HepG2 (cell line): ENCODE data around the gene NOP9. TPM values are rescaled to one million over a fixed set of nuclear protein-coding genes. Genes with fewer than 3 reads are reported as not detected.

Experiments
- AGO2 ChIP-seq: fragments of 200-400 bp; formaldehyde crosslinking; optimal IDR thresholded peaks from 2 replicates; pipeline ENCODE3; 2017; ENCODE audit warnings: mild to moderate bottlenecking, low read depth, low read length, moderate library complexity
- ATM ChIP-seq: fragments of 450-650 bp; IDR thresholded peaks from 2 replicates; pipeline ENCODE4 v1.7.1; 2017; ENCODE audit warnings: mild to moderate bottlenecking, borderline replicate concordance
- CBX2 ChIP-seq, 2 experiments: fragments of 200-600 bp in 1 of 2; sonication (generic); formaldehyde crosslinking in 1 of 2; IDR thresholded peaks; 2 replicates each; pipeline versions ENCODE4 v1.7.0 to v1.8.1; 2018 to 2022; ENCODE audit warnings: low read depth in 2 of 2, low read length in 1 of 2, mild to moderate bottlenecking in 1 of 2, missing genetic modification reagents in 1 of 2
- CREB1 ChIP-seq, 2 experiments: fragments of 450-650 bp in 1 of 2; IDR thresholded peaks; 2 replicates each; pipeline ENCODE4 v1.6.1; 2016 to 2017; ENCODE audit warnings: control low read depth in 1 of 2, mild to moderate bottlenecking in 1 of 2, missing compliant biosample characterization in 1 of 2, missing genetic modification characterization in 1 of 2
- DMAP1 ChIP-seq: IDR thresholded peaks from 2 replicates; pipeline ENCODE4 v1.6.1; 2016
- E2F5 ChIP-seq: sonication (generic); formaldehyde crosslinking; conservative IDR thresholded peaks from 2 replicates; pipeline ENCODE4 v1.4.0; 2020; ENCODE audit warnings: missing genetic modification reagents
- GLMP ChIP-seq: sonication (generic); formaldehyde crosslinking; IDR thresholded peaks from 2 replicates; pipeline ENCODE4 v1.9.0; 2021; ENCODE audit warnings: missing genetic modification reagents, mild to moderate bottlenecking, borderline replicate concordance
- KAT2B ChIP-seq: fragments of 150-350 bp; IDR thresholded peaks from 2 replicates; pipeline ENCODE4 v1.6.1; 2014; ENCODE audit warnings: low read depth, low read length, borderline replicate concordance
- KMT2A ChIP-seq: sonication (generic); formaldehyde crosslinking; IDR thresholded peaks from 2 replicates; pipeline ENCODE4 v1.4.0; 2020; ENCODE audit warnings: missing genetic modification reagents
- MAFG ChIP-seq: sonication (generic); formaldehyde crosslinking; IDR thresholded peaks from 2 replicates; pipeline ENCODE4 v1.5.1; 2020; ENCODE audit warnings: mild to moderate bottlenecking, missing genetic modification reagents
- MED8 ChIP-seq: sonication (generic); formaldehyde crosslinking; IDR thresholded peaks from 2 replicates; pipeline ENCODE4 v1.8.1; 2023; ENCODE audit warnings: mild to moderate bottlenecking, missing genetic modification reagents; ENCODE audit not compliant: insufficient replicate concordance
- MXD3 ChIP-seq: IDR thresholded peaks from 2 replicates; pipeline ENCODE4 v1.6.1; 2016; ENCODE audit warnings: mild to moderate bottlenecking, missing biosample characterization, missing genetic modification reagents
- NFKBIZ ChIP-seq: IDR thresholded peaks from 2 replicates; pipeline ENCODE4 v1.6.1; 2018; ENCODE audit warnings: missing genetic modification reagents, missing compliant biosample characterization
- NR2F2 ChIP-seq: IDR thresholded peaks from 2 replicates; pipeline ENCODE4 v1.6.1; 2012; ENCODE audit warnings: low read depth, inconsistent platforms, borderline replicate concordance
- POLR2AphosphoS5 ChIP-seq: IDR thresholded peaks from 2 replicates; pipeline ENCODE4 v1.6.1; 2012; ENCODE audit warnings: low read depth, low read length
- RBAK ChIP-seq: sonication (generic); formaldehyde crosslinking; IDR thresholded peaks from 2 replicates; pipeline ENCODE4 v1.5.1; 2020; ENCODE audit warnings: mild to moderate bottlenecking, missing genetic modification reagents
- TOPORS ChIP-seq: sonication (generic); formaldehyde crosslinking; IDR thresholded peaks from 2 replicates; pipeline ENCODE4 v1.8.0; 2023; ENCODE audit warnings: mild to moderate bottlenecking, missing genetic modification reagents
- ZBTB26 ChIP-seq: IDR thresholded peaks from 2 replicates; pipeline ENCODE4 v1.6.1; 2016; ENCODE audit warnings: missing compliant biosample characterization, missing genetic modification reagents, borderline replicate concordance
- ZC3H13 ChIP-seq: sonication (generic); formaldehyde crosslinking; IDR thresholded peaks from 2 replicates; pipeline ENCODE4 v1.8.1; 2023; ENCODE audit warnings: mild to moderate bottlenecking, missing genetic modification reagents, moderate library complexity
- ZMYM3 ChIP-seq: sonication (generic); formaldehyde crosslinking; IDR thresholded peaks from 2 replicates; pipeline ENCODE4 v1.5.1; 2020; ENCODE audit warnings: mild to moderate bottlenecking, missing genetic modification reagents
- ZNF160 ChIP-seq: sonication (generic); formaldehyde crosslinking; IDR thresholded peaks from 2 replicates; pipeline ENCODE4 v1.8.0; 2022; ENCODE audit warnings: mild to moderate bottlenecking, inconsistent platforms, missing genetic modification reagents
- ZNF329 ChIP-seq: sonication (generic); formaldehyde crosslinking; IDR thresholded peaks from 2 replicates; pipeline ENCODE4 v1.9.0; 2021; ENCODE audit warnings: low read depth, mild to moderate bottlenecking, missing genetic modification reagents
- ZNF484 ChIP-seq: sonication (generic); formaldehyde crosslinking; IDR thresholded peaks from 2 replicates; pipeline ENCODE4 v1.5.1; 2020; ENCODE audit warnings: mild to moderate bottlenecking, low read depth, missing genetic modification reagents, borderline replicate concordance
- ZNF513 ChIP-seq: sonication (generic); formaldehyde crosslinking; conservative IDR thresholded peaks from 2 replicates; pipeline ENCODE4 v1.5.0; 2020; ENCODE audit warnings: missing genetic modification reagents
- ZNF75D ChIP-seq: sonication (generic); formaldehyde crosslinking; IDR thresholded peaks from 2 replicates; pipeline ENCODE4 v1.8.1; 2023; ENCODE audit warnings: missing genetic modification reagents, mild to moderate bottlenecking, borderline replicate concordance
- polyA plus RNA-seq, 8 experiments: library from polyadenylated mRNA; depleted of rRNA in 3 of 8; stranded (reverse) in 7 of 8; unstranded in 1 of 8; fragments of >200 nt; fragmentation: Illumina TruSeq in 4 of 8; extraction: Trizol in 4 of 8; gene quantifications; 2 replicates each; pipeline versions ENCODE4 v1.2.1 to v1.2.3, GENCODE V29; 2011 to 2016; ENCODE audit warnings: low read depth in 4 of 8, missing spikeins in 1 of 8, mixed read lengths in 1 of 8; ENCODE audit not compliant: insufficient read depth in 1 of 8
- total RNA-seq, 5 experiments: library from RNA; depleted of rRNA; stranded (reverse); fragments of >200 nt; fragmentation: Illumina TruSeq; extraction: Trizol; gene quantifications; 2 replicates each; pipeline ENCODE4 v1.2.3, GENCODE V29; 2016; ENCODE audit warnings: low read depth in 1 of 5

Gene NOP9
- total and polyA plus RNA-seq, 2 of the 13 experiments (the other 11 are each of a cell fraction or from before 2014, with no cell fraction given), result 24.5 to 61.6 TPM

GRCh38 chr14:24315807-24316596 lies 16.4 kb downstream of the NOP9 start (continued):
- TF ChIP-seq RBAK (no peak), ZC3H13 (CRISPR knock-in tag) (no peak), TOPORS (CRISPR knock-in tag) (peak; percentile 99), KMT2A (CRISPR knock-in tag) (peak; percentile 82), ZBTB26 (CRISPR knock-in tag) (peak; percentile 92), ZNF160 (CRISPR knock-in tag) (peak; percentile 98), ZNF75D (CRISPR knock-in tag) (no peak), POLR2AphosphoS5 (peak; percentile 38), MED8 (CRISPR knock-in tag) (peak; percentile 82), NFKBIZ (CRISPR knock-in tag) (peak; percentile 92; the same call in 1 of the 2 replicates), CBX2 (IDR thresholded peaks at IDR 0.05; ENCODE audit: low read depth, low read length) (no peak), CBX2 (CRISPR knock-in tag; IDR thresholded peaks at IDR 0.05; ENCODE audit: low read depth) (peak; percentile 95; the same call in 1 of the 2 replicates), GLMP (peak; percentile 76; the same call in 1 of the 2 replicates), CREB1 (IDR thresholded peaks at IDR 0.05) (0 out of 2 replicates have a peak, but pooled peaks have one; percentile 14), CREB1 (CRISPR knock-in tag; IDR thresholded peaks at IDR 0.05) (no peak), KAT2B (no peak), ZMYM3 (CRISPR knock-in tag) (peak; percentile 77; the same call in 1 of the 2 replicates), ZNF513 (CRISPR knock-in tag) (peak; percentile 90; the same call in 1 of the 2 replicates), DMAP1 (CRISPR knock-in tag) (peak; percentile 84; the same call in 1 of the 2 replicates), NR2F2 (no peak), MXD3 (CRISPR knock-in tag) (peak; percentile 99), ZNF329 (peak; percentile 90), ATM (no peak), AGO2 (peak; percentile 96), E2F5 (CRISPR knock-in tag) (peak; percentile 76), ZNF484 (CRISPR knock-in tag) (peak; percentile 97), MAFG (CRISPR knock-in tag) (0 out of 2 replicates have a peak, but pooled peaks have one; percentile 60)
